ENCODE data around the gene SELENOV.

Gene SELENOV

DNA sequence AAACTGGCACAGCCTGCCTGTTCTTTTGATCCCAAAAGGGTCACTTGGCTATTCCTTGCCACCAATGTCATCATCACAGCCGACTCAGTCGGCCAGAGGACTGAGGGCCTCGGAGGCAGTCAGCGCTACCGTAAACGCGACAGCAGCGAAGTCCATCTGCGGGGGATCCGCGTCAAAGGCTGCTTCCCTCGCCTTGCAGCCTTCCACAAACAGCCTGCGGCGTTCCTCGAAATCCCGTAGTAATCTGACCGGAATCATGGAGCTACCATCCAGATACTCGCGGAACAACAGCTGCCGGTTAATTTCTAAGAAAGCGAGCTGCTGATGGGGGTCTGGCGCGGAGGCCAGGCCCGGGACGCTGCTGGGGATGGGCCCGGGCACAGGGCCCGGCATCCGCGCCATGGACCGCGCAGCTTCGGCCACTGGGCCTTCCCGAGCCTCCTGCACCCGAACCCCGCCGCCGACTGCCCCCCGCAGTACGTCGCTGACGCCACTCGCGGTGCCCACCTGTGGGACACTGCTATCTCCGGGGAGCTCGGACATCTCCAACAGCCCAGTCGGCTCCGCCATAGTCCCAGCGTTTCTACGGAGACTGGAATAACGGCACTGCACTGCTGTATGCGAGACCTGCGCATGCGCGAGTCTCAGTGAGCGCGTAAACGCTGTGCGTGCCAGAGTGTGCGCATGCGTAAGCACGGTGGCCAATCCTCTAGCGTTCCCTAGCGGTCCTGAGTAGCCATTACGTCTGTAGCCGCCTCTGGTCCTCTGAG, 17.5 kb downstream of the SELENOV start, which contains the start of gene EID2B (continued):
- TF ChIP-seq ZNF560 (tag by site-specific recombination; IDR thresholded peaks at IDR 0.05; ENCODE audit: borderline replicate concordance) = no peak
- peak; percentile 42 for TF ChIP-seq ZFHX2 (tag by site-specific recombination; conservative IDR thresholded peaks at IDR 0.05)
- TF ChIP-seq ZNF155 (tag by site-specific recombination; IDR thresholded peaks at IDR 0.05) = no peak
- no peak for TF ChIP-seq ZNF423 (tag by site-specific recombination; IDR thresholded peaks at IDR 0.05)
- TF ChIP-seq ZNF777 (tag by site-specific recombination; IDR thresholded peaks at IDR 0.05; ENCODE audit: borderline replicate concordance) = no peak; the same call in 1 of the 2 replicates
- TF ChIP-seq ZNF174 (tag by site-specific recombination; IDR thresholded peaks at IDR 0.05) = no peak
- no peak for TF ChIP-seq ZNF404 (tag by site-specific recombination; IDR thresholded peaks at IDR 0.05)
- TF ChIP-seq ZNF140 (tag by site-specific recombination; IDR thresholded peaks at IDR 0.05) = no peak
- TF ChIP-seq ZBTB10 (tag by site-specific recombination; IDR thresholded peaks at IDR 0.05) = 0 out of 2 replicates have a peak, but pooled peaks have one; percentile 13
- no peak for TF ChIP-seq ZNF362 (tag by site-specific recombination; IDR thresholded peaks at IDR 0.05)
- no peak for TF ChIP-seq ZBTB44 (tag by site-specific recombination; IDR thresholded peaks at IDR 0.05)
- TF ChIP-seq ZNF518A (tag by site-specific recombination; conservative IDR thresholded peaks at IDR 0.05; ENCODE audit: low read depth) = no peak
- TF ChIP-seq, protein P1, sequence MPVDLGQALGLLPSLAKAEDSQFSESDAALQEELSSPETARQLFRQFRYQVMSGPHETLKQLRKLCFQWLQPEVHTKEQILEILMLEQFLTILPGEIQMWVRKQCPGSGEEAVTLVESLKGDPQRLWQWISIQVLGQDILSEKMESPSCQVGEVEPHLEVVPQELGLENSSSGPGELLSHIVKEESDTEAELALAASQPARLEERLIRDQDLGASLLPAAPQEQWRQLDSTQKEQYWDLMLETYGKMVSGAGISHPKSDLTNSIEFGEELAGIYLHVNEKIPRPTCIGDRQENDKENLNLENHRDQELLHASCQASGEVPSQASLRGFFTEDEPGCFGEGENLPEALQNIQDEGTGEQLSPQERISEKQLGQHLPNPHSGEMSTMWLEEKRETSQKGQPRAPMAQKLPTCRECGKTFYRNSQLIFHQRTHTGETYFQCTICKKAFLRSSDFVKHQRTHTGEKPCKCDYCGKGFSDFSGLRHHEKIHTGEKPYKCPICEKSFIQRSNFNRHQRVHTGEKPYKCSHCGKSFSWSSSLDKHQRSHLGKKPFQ (tag by site-specific recombination; IDR thresholded peaks at IDR 0.05) = no peak
- peak; percentile 95 for TF ChIP-seq YY2 (tag by site-specific recombination; IDR thresholded peaks at IDR 0.05)
- TF ChIP-seq ZBTB26 (tag by site-specific recombination; optimal IDR thresholded peaks at IDR 0.05) = peak; percentile 92
- TF ChIP-seq ZNF157 (tag by site-specific recombination; IDR thresholded peaks at IDR 0.05) = no peak
- no peak for TF ChIP-seq ZNF266 (tag by site-specific recombination; IDR thresholded peaks at IDR 0.05; ENCODE audit: low read depth)
